K562 (cell line): ENCODE results near the gene CNIH4. TPM values are rescaled to one million over a fixed set of nuclear protein-coding genes. Genes with fewer than 3 reads are reported as not detected.

Experiments
- ARID2 ChIP-seq: fragments of 450-650 bp; IDR thresholded peaks from 2 replicates; pipeline ENCODE4 v1.6.1; 2017; ENCODE audit warnings: antibody characterized with exemption, mild to moderate bottlenecking
- CHD4 ChIP-seq: fragments of 200-600 bp; sonication (generic); IDR thresholded peaks from 3 replicates; pipeline ENCODE4 v1.6.1; 2012; ENCODE audit warnings: low read depth, mild to moderate bottlenecking, mixed read lengths, low read length, inconsistent platforms; ENCODE audit not compliant: insufficient read depth, insufficient replicate concordance, poor library complexity, severe bottlenecking
- E2F4 ChIP-seq: sonication (generic); formaldehyde crosslinking; IDR thresholded peaks from 2 replicates; pipeline ENCODE4 v1.8.0; 2022; ENCODE audit warnings: mild to moderate bottlenecking, low read depth, missing genetic modification reagents
- FOXJ3 ChIP-seq: sonication (generic); formaldehyde crosslinking; IDR thresholded peaks from 2 replicates; pipeline ENCODE4 v1.4.0; 2020; ENCODE audit warnings: mild to moderate bottlenecking, missing genetic modification reagents
- GMEB1 ChIP-seq: fragments of 250-450 bp; sonication (Bioruptor Pico); IDR thresholded peaks from 2 replicates; pipeline ENCODE4 v1.4.0; 2020; ENCODE audit warnings: mild to moderate bottlenecking
- HMG20B ChIP-seq: fragments of 250-450 bp; sonication (Bioruptor Pico); IDR thresholded peaks from 2 replicates; pipeline ENCODE4 v1.5.0; 2021; ENCODE audit warnings: mild to moderate bottlenecking
- HMGN3 ChIP-seq: IDR thresholded peaks from 2 replicates; pipeline ENCODE4 v1.6.1; 2011; ENCODE audit warnings: borderline replicate concordance, low read depth, mild to moderate bottlenecking, mixed read lengths, low read length; ENCODE audit not compliant: insufficient read length; ENCODE audit errors: extremely low read depth
- KHSRP ChIP-seq: fragments of 450-650 bp; IDR thresholded peaks from 2 replicates; pipeline ENCODE4 v1.6.1; 2017
- MAX ChIP-seq: sonication (generic); formaldehyde crosslinking; IDR thresholded peaks from 2 replicates; pipeline ENCODE4 v1.9.0; 2022; ENCODE audit warnings: mild to moderate bottlenecking, missing genetic modification reagents
- NFXL1 ChIP-seq: fragments of 450-650 bp; formaldehyde crosslinking; IDR thresholded peaks from 2 replicates; pipeline ENCODE4 v1.4.0; 2021; ENCODE audit warnings: mild to moderate bottlenecking
- SAFB ChIP-seq: fragments of 200-400 bp; formaldehyde crosslinking; IDR thresholded peaks from 2 replicates; pipeline ENCODE4 v1.6.1; 2017; ENCODE audit warnings: low read depth, low read length, borderline replicate concordance
- SNAPC5 ChIP-seq: fragments of 250-450 bp; sonication (Bioruptor Pico); IDR thresholded peaks from 2 replicates; pipeline ENCODE4 v1.8.0; 2021; ENCODE audit warnings: moderate library complexity, mild to moderate bottlenecking, inconsistent platforms
- ZBTB11 ChIP-seq, 3 experiments: fragments of 200-800 bp in 1 of 3; fragments of 250-450 bp in 1 of 3; fragments of 450-650 bp in 1 of 3; sonication (Bioruptor Pico) in 1 of 3; sonication (Bioruptor generic) in 1 of 3; formaldehyde crosslinking in 1 of 3; IDR thresholded peaks; 2 replicates each; pipeline versions ENCODE4 v1.6.1 to v1.8.0; 2016 to 2022; ENCODE audit warnings: mild to moderate bottlenecking in 2 of 3, missing genetic modification characterization in 2 of 3, missing compliant biosample characterization in 1 of 3, moderate library complexity in 1 of 3
- ZBTB49 ChIP-seq: sonication (generic); formaldehyde crosslinking; IDR thresholded peaks from 2 replicates; pipeline ENCODE4 v1.8.0; 2022; ENCODE audit warnings: missing genetic modification reagents, mild to moderate bottlenecking, borderline replicate concordance
- ZNF24 ChIP-seq: fragments of 450-650 bp; IDR thresholded peaks from 2 replicates; pipeline ENCODE4 v1.6.1; 2016
- ZNF699 ChIP-seq: fragments of 250-450 bp; sonication (Bioruptor Pico); IDR thresholded peaks from 2 replicates; pipeline ENCODE4 v1.8.0; 2021; ENCODE audit warnings: mild to moderate bottlenecking, moderate library complexity; ENCODE audit not compliant: insufficient replicate concordance
- ZNF717 ChIP-seq: fragments of 250-450 bp; sonication (Bioruptor Pico); IDR thresholded peaks from 2 replicates; pipeline ENCODE4 v1.5.0; 2021
- polyA plus RNA-seq, 8 experiments: library from polyadenylated mRNA; depleted of rRNA in 4 of 8; stranded (reverse) in 5 of 8; unstranded in 3 of 8; fragments of >200 nt; fragmentation: Nextera tagmentation in 2 of 8; fragmentation: Illumina TruSeq in 1 of 8; extraction: Ambion mirVana in 2 of 8; extraction: Trizol in 1 of 8; gene quantifications; 2 replicates each; pipeline versions ENCODE4 v1.2.1 to v1.2.3, GENCODE V29; 2011 to 2014; ENCODE audit warnings: inconsistent platforms in 1 of 8, missing spikeins in 1 of 8
- total RNA-seq, 7 experiments: library from RNA; depleted of rRNA in 6 of 7; stranded (reverse); fragments of >200 nt in 6 of 7; fragmentation: Illumina TruSeq in 2 of 7; extraction: Trizol in 2 of 7; gene quantifications; 2 replicates each; pipeline versions ENCODE4 v1.2.1 to v1.2.3, GENCODE V29; 2011 to 2021; ENCODE audit warnings: low replicate concordance in 1 of 7

The CNIH4 gene
- total and polyA plus RNA-seq, 9 of the 15 experiments (the other 6 are each of a cell fraction or from before 2014, with no cell fraction given), result 41.3 to 266 (median 61.1) TPM

- TF ChIP-seq HMGN3 (no peak), ARID2 (no peak), FOXJ3 (CRISPR knock-in tag) (no peak), KHSRP (no peak), ZNF24 (peak; percentile 78; the same call in 1 of the 2 replicates), GMEB1 (CRISPR knock-in tag) (peak; percentile 63), MAX (CRISPR knock-in tag) (0 out of 2 replicates have a peak, but pooled peaks have one; percentile 27), HMG20B (CRISPR knock-in tag) (no peak), ZBTB49 (no peak), ZNF699 (no peak), CHD4 (no peak), SNAPC5 (CRISPR knock-in tag) (no peak), SAFB (no peak), NFXL1 (CRISPR knock-in tag) (0 out of 2 replicates have a peak, but pooled peaks have one; percentile 58), ZBTB11 (CRISPR knock-in tag; IDR thresholded peaks at IDR 0.05) (peak in 2 of 3 experiments; percentile 90 to 99; a peak in 4 of 6 replicates), ZNF717 (CRISPR knock-in tag) (no peak), E2F4 (peak; percentile 69; the same call in 1 of the 2 replicates)
Observed at GRCh38 chr1:224329842-224330753, 26.6 kb upstream of the CNIH4 start, which contains the start of gene NVL (continued).
